Ishikawa (cell line): Measurements from ENCODE around the gene SIK1.

Experiments
- CEBPB ChIP-seq: IDR thresholded peaks from 2 replicates; pipeline ENCODE4 v1.6.1; 2012
- CREB1 ChIP-seq: IDR thresholded peaks from 2 replicates; pipeline ENCODE4 v1.6.1; 2012; ENCODE audit warnings: low read depth
- EGR1 ChIP-seq: IDR thresholded peaks from 2 replicates; pipeline ENCODE4 v1.6.1; 2012
- EP300 ChIP-seq: IDR thresholded peaks from 2 replicates; pipeline ENCODE4 v1.6.1; 2012; ENCODE audit warnings: borderline replicate concordance
- FOXM1 ChIP-seq: IDR thresholded peaks from 2 replicates; pipeline ENCODE4 v1.6.1; 2012; ENCODE audit warnings: low read depth, borderline replicate concordance
- MAX ChIP-seq: IDR thresholded peaks from 2 replicates; pipeline ENCODE4 v1.6.1; 2012
- NFIC ChIP-seq: IDR thresholded peaks from 2 replicates; pipeline ENCODE4 v1.6.1; 2012
- RAD21 ChIP-seq: IDR thresholded peaks from 2 replicates; pipeline ENCODE4 v1.6.1; 2012; ENCODE audit warnings: low read depth
- REST ChIP-seq: IDR thresholded peaks from 2 replicates; pipeline ENCODE4 v1.6.1; 2012; ENCODE audit warnings: low read depth, mild to moderate bottlenecking
- TAF1 ChIP-seq: IDR thresholded peaks from 2 replicates; pipeline ENCODE4 v1.6.1; 2012; ENCODE audit warnings: low read depth, mild to moderate bottlenecking
- TCF12 ChIP-seq: IDR thresholded peaks from 2 replicates; pipeline ENCODE4 v1.6.1; 2012; ENCODE audit warnings: low read depth
- TEAD4 ChIP-seq: IDR thresholded peaks from 2 replicates; pipeline ENCODE4 v1.6.1; 2012
- USF1 ChIP-seq: IDR thresholded peaks from 2 replicates; pipeline ENCODE4 v1.6.1; 2012
- YY1 ChIP-seq: IDR thresholded peaks from 2 replicates; pipeline ENCODE4 v1.6.1; 2012; ENCODE audit warnings: low read depth
- ZBTB7A ChIP-seq: IDR thresholded peaks from 2 replicates; pipeline ENCODE4 v1.6.1; 2012; ENCODE audit warnings: low read depth

SIK1 gene

GRCh38 chr21:43374228-43374885 is 52.6 kb downstream of the SIK1 start:
- TF ChIP-seq EP300, result no peak
- TF ChIP-seq CREB1, result no peak
- no peak for TF ChIP-seq EGR1
- no peak for TF ChIP-seq TEAD4
- TF ChIP-seq CEBPB, result no peak
- TF ChIP-seq MAX, result no peak
- TF ChIP-seq RAD21, result no peak
- no peak for TF ChIP-seq YY1
- TF ChIP-seq REST, result no peak
- no peak for TF ChIP-seq FOXM1
- TF ChIP-seq TAF1, result no peak
- TF ChIP-seq NFIC, result no peak
- TF ChIP-seq TCF12, result no peak
- no peak for TF ChIP-seq USF1
- TF ChIP-seq ZBTB7A, result no peak

- no peak for TF ChIP-seq TEAD4
- no peak for TF ChIP-seq TAF1
- no peak for TF ChIP-seq RAD21
- TF ChIP-seq USF1, result no peak
- no peak for TF ChIP-seq YY1
- no peak for TF ChIP-seq EP300
- no peak for TF ChIP-seq TCF12
- no peak for TF ChIP-seq MAX
- no peak for TF ChIP-seq FOXM1
- TF ChIP-seq REST, result no peak
Measured at GRCh38 chr21:43373362-43374227, 53.3 kb downstream of the SIK1 start.

- TF ChIP-seq REST (no peak), TEAD4 (no peak), FOXM1 (no peak), RAD21 (no peak), CREB1 (no peak), EGR1 (no peak), CEBPB (no peak), MAX (no peak), EP300 (no peak), TCF12 (no peak), TAF1 (no peak), ZBTB7A (no peak), NFIC (no peak), YY1 (no peak), USF1 (no peak)
Measured at GRCh38 chr21:43372663-43373361, 54.1 kb downstream of the SIK1 start.
